ENCODE measurements around the gene RDH8.
"Not testable (repeated sequence)": the region's sequence is repeated elsewhere in the genome, so short reads cannot be mapped to it uniquely, and the experiment has no call there.

DNA sequence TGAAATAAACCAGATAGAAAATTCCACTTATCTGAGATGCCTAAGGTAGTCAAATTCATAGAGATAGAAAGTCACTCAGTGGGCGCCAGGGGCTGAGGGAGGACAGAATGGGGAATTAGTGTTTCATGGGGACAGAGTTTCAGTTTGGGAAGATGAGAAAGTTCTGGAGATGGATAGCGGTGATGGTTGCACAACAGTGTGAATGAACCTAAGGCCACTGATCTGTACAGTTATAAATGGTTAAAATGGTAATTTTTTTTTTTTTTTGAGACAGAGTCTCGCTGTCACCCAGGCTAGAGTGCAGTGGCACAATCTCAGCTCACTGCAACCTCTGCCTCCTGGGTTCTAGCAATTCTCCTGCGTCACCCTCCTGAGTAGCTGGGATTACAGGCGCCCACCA is 9.8 kb downstream of the RDH8 start:
- TF ChIP-seq BHLHE40 (IDR thresholded peaks at IDR 0.05; ENCODE audit: borderline replicate concordance); FOXM1 (IDR thresholded peaks at IDR 0.05; ENCODE audit: borderline replicate concordance); SP1 (IDR thresholded peaks at IDR 0.05); ELF4 (IDR thresholded peaks at IDR 0.05); LEF1 (IDR thresholded peaks at IDR 0.05; ENCODE audit: borderline replicate concordance); L3MBTL2 (conservative IDR thresholded peaks at IDR 0.05); HDGF (IDR thresholded peaks at IDR 0.05; ENCODE audit: borderline replicate concordance); SUZ12 (IDR thresholded peaks at IDR 0.05): not testable (repeated sequence)
- TF ChIP-seq, protein P1, sequence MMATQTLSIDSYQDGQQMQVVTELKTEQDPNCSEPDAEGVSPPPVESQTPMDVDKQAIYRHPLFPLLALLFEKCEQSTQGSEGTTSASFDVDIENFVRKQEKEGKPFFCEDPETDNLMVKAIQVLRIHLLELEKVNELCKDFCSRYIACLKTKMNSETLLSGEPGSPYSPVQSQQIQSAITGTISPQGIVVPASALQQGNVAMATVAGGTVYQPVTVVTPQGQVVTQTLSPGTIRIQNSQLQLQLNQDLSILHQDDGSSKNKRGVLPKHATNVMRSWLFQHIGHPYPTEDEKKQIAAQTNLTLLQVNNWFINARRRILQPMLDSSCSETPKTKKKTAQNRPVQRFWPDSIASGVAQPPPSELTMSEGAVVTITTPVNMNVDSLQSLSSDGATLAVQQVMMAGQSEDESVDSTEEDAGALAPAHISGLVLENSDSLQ (IDR thresholded peaks at IDR 0.05) = not testable (repeated sequence)

All from HEK293T (cell line).